Measurements from ENCODE around the gene HSPG2. TPM values are rescaled to one million over a fixed set of nuclear protein-coding genes. Genes with fewer than 3 reads are reported as not detected.

The HSPG2 gene
- total RNA-seq, 1 experiment from 2014 or later: 58.9 TPM

DNA sequence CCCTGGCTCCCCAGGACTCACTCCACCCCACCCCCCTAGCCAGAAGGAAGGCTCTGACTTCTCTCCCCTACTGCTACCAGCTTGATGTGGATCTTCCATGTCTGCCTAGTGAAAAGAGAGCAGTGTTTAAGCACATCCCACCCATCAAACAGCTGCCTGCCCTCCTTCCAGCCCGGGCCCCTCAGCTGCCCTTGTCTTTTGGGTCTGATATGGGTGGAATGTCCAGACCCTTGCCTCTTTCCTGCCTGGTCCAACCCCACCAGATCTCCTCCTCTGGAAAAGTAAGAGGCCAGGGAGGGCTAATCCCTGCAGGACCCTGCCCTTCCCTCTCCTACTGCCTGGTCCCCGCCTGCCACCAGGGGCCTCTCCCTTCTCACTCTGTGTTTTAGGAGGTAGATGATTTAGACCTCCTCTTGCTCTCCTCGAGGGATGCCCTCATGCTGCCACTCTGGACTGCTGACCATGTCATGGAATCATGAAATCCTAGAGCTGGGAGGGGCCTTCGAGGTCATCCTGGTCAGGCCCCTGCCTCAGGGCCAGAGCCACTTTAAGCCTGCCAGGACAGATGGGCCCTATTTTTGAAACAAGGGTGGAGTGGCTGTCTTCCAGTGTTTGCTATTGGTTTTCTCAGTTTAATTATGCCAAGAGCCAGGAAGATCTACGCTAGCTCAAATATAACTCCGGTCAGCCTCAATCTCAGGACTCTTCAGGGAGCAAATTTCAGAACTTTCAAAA is 15.8 kb upstream of the HSPG2 start:
- Mint-ChIP-seq H3K27me3 (ENCODE audit: insufficient read depth, unreplicated experiment) (no peaks in the 10 kb centered on the region), H3K27ac (ENCODE audit: low read depth, unreplicated experiment) (no peak overlapping the region), H3K4me1 (ENCODE audit: insufficient read depth, unreplicated experiment) (peaks cover 18% of the 10 kb centered on the region), H3K9me3 (ENCODE audit: unreplicated experiment) (no peaks in the 10 kb centered on the region), H3K36me3 (ENCODE audit: insufficient read depth, unreplicated experiment) (no peaks in the 10 kb centered on the region), H3K4me3 (ENCODE audit: unreplicated experiment) (no peak overlapping the region)
- POLR2A ChIA-PET: interaction anchor here (9.8 kb wide), 1 partner anchor 15 kb away, joined by 219 read pairs; the partner anchor contains the start of gene HSPG2
- intact Hi-C loops (cut with micrococcal nuclease): loop anchor here (10.0 kb wide), 1 partner anchor 88 kb away; no protein-coding TSS in a partner anchor
- DNase-seq (ENCODE audit: unreplicated experiment): no peak
- CTCF ChIA-PET: no interaction called here
- no TSS peak for BruUV-seq (replicated peaks)
- TF ChIP-seq, protein P1, sequence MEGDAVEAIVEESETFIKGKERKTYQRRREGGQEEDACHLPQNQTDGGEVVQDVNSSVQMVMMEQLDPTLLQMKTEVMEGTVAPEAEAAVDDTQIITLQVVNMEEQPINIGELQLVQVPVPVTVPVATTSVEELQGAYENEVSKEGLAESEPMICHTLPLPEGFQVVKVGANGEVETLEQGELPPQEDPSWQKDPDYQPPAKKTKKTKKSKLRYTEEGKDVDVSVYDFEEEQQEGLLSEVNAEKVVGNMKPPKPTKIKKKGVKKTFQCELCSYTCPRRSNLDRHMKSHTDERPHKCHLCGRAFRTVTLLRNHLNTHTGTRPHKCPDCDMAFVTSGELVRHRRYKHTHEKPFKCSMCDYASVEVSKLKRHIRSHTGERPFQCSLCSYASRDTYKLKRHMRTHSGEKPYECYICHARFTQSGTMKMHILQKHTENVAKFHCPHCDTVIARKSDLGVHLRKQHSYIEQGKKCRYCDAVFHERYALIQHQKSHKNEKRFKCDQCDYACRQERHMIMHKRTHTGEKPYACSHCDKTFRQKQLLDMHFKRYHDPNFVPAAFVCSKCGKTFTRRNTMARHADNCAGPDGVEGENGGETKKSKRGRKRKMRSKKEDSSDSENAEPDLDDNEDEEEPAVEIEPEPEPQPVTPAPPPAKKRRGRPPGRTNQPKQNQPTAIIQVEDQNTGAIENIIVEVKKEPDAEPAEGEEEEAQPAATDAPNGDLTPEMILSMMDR (IDR thresholded peaks at IDR 0.05; ENCODE audit: unreplicated experiment): no peak

DNA sequence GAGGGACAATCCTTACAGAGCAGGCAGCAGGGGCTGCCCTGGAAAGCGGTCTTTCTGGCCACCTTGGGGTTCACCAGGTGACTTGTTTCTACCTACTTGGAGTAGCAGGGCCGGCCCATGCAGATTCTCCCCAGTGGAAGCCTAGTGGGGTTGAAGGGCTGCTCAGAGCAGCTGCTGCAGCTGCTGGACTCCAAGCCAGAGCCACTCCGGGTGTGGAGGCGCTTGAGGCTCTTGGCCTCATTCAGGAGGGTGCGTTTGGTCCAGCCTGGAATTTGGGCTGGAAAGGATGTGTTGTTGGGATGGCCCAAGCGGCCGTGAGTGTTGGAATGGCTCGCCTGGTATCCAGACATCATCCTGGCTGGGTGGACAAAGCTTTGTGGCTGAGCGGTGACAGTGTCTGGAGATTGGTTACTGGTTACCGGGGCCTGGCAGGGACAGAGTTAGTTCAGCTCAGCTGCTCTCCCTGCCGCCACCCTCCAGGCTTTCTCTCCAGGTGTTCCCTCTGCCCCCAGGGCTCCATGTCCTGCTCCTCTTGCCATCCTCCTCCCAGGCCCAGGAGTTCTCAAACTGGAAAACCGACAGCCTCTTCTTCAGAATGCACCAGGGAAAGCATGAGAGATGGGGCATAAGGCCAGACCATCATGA is 14.2 kb upstream of the HSPG2 start:
- no peak overlapping the region for H3K4me3 Mint-ChIP-seq (ENCODE audit: unreplicated experiment)
- no peaks in the 10 kb centered on the region for H3K9me3 Mint-ChIP-seq (ENCODE audit: unreplicated experiment)
- no peak for DNase-seq (ENCODE audit: unreplicated experiment)
- H3K27ac Mint-ChIP-seq (ENCODE audit: low read depth, unreplicated experiment): no peak overlapping the region
- ChIA-PET CTCF (interaction anchor here (0.5 to 1.6 kb wide), 2 partner anchors 12 to 14 kb away, joined by 4 read pairs; no protein-coding TSS in a partner anchor), POLR2A (interaction anchor here (0.6 to 1.4 kb wide), 2 partner anchors 9 to 12 kb away, joined by 3 to 4 read pairs; no protein-coding TSS in a partner anchor)
- peaks cover 5% of the 10 kb centered on the region for H3K4me1 Mint-ChIP-seq (ENCODE audit: insufficient read depth, unreplicated experiment)
- H3K36me3 Mint-ChIP-seq (ENCODE audit: insufficient read depth, unreplicated experiment): no peaks in the 10 kb centered on the region
- no TSS peak for BruUV-seq (replicated peaks)
- H3K27me3 Mint-ChIP-seq (ENCODE audit: insufficient read depth, unreplicated experiment): no peaks in the 10 kb centered on the region
- intact Hi-C loops (cut with micrococcal nuclease): loop anchor here (10.0 kb wide), 1 partner anchor 87 kb away; no protein-coding TSS in a partner anchor
- TF ChIP-seq, protein P1 (IDR thresholded peaks at IDR 0.05; ENCODE audit: unreplicated experiment): no peak

DNA sequence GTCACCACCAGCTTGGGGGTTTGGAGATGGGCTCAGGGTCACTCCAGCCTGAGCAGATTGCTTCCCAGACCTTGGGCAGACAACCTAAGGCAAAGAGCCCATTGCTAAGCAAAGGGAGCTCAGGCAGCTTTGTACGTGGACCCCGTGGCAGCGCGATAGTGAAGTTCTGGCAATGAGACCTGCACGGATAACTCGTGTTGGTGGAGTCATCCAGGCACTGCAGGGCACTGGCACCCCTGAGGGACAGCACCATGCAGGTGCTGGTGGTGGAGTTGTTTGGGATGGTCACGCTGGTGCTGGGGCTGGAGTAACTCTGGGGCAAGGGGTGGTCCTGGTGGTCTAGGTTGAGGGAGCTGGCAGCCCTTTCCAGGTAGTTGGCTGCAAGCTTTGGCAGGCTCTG is 13.6 kb upstream of the HSPG2 start:
- ChIA-PET CTCF (interaction anchor here (1.6 kb wide), 1 partner anchor 11 kb away, joined by 4 read pairs; no protein-coding TSS in a partner anchor), POLR2A (interaction anchor here (0.6 kb wide), 1 partner anchor 9 kb away, joined by 4 read pairs; no protein-coding TSS in a partner anchor)
- TF ChIP-seq, protein P1 (IDR thresholded peaks at IDR 0.05; ENCODE audit: unreplicated experiment): no peak
- H3K4me1 Mint-ChIP-seq (ENCODE audit: insufficient read depth, unreplicated experiment): no peaks in the 10 kb centered on the region
- no peak overlapping the region for H3K4me3 Mint-ChIP-seq (ENCODE audit: unreplicated experiment)
- DNase-seq (ENCODE audit: unreplicated experiment): no peak
- no peaks in the 10 kb centered on the region for H3K27me3 Mint-ChIP-seq (ENCODE audit: insufficient read depth, unreplicated experiment)
- intact Hi-C loops (cut with micrococcal nuclease): loop anchor here (10.0 kb wide), 1 partner anchor 86 kb away; no protein-coding TSS in a partner anchor
- H3K9me3 Mint-ChIP-seq (ENCODE audit: unreplicated experiment): no peaks in the 10 kb centered on the region
- H3K27ac Mint-ChIP-seq (ENCODE audit: low read depth, unreplicated experiment): no peak overlapping the region
- no peaks in the 10 kb centered on the region for H3K36me3 Mint-ChIP-seq (ENCODE audit: insufficient read depth, unreplicated experiment)
- BruUV-seq (replicated peaks): no TSS peak

Data from MCF 10A (cell line).